Activated CD8-positive, alpha-beta memory T cell treated with anti-CD3 and anti-CD28 coated beads, Interleukin-2, amount 50 U/mL, for 1 hour (primary cell): ENCODE results near the gene NCMAP.

Experiments
- DNase-seq: peaks from one replicate; pipeline ENCODE4 v3.0.0-alpha.2; 2020; ENCODE audit errors: extremely low read depth

The NCMAP gene

GRCh38 chr1:24570265-24571125 lies 14.6 kb downstream of the NCMAP start:
- no peak for DNase-seq

DNA sequence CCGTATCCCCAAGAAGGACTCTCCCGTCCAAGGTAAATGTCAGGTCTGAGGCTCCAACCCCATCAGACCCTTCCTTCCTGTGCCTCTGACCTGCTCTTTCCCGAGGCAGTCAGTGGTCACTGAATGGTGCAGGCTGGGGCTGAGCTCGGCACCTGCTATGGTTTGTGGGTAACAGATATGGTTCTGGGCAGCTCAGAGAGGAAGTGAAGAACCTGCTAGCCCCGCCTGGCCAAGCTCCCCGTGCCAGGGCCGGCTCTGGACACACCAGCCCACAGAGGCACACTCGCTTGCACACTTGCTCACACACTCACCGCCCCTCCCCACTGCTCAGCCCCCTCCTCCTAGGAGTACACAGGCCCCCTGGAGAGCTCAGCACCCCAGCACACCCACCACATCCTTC lies 16.4 kb downstream of the NCMAP start:
- no peak for DNase-seq

- no peak for DNase-seq
These were observed 20.2 kb downstream of the NCMAP start for GRCh38 chr1:24575905-24576587.

DNA sequence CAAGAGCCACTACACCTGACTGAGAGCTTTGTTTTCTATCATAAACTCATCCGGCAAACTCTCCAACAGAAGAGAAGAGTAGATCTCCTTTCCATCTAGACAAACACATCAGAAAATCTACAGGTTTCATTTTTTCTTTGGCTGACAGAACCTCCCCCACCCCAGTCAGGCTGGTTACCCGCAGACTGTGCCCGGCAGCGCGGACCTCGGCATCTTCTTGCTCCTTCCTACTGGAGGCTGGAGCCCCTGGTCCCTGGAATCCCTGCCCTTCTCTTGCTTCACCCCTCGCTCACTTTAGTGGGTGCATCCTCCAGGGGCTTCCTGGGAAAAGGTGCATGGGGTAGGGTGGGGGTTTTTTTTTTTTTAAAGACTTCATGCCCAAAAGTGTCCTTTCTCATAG lies 23.0 kb downstream of the NCMAP start:
- DNase-seq: no peak

DNA sequence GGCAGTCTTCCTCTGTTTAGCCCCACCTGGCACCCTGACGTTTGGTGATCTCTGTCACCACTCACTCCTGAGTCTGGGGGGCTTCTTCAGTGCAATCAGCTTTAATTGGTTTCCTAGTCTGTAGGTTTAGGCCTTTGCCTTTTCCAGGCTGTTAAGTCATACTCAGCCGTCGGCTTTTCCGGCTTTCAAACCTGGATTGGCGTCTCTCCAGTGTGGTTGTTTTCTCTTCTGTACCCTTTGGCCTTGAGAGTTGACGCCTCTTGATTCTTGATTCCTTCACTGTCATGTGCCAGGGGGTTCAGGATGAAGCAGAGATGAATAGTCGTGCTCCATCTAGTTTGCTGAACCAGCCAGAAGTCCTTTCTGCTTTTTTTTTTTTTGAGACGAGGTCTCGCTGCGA lies 24.9 kb downstream of the NCMAP start:
- no peak for DNase-seq

GRCh38 chr1:24584171-24584647 lies 28.3 kb downstream of the NCMAP start:
- no peak for DNase-seq

DNA sequence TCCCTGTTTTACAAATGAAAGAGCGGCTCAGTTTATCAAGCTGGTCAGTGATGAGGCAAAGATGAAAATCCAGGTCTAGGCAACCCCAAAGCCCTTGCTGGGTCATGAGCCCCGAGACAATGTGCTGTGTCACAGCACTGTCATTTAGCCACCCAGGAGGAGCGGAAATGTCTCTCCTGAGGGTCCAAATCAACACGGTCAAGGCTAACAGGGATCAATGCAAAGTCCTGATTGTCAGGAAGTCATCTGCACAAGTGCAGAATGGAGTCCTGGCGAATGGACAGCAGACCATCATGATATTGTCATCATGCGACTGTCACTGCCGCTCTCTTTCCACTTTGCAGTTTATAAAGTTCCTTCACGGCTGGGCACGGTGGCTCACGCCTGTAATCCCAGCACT lies 30.2 kb downstream of the NCMAP start:
- no peak for DNase-seq

DNA sequence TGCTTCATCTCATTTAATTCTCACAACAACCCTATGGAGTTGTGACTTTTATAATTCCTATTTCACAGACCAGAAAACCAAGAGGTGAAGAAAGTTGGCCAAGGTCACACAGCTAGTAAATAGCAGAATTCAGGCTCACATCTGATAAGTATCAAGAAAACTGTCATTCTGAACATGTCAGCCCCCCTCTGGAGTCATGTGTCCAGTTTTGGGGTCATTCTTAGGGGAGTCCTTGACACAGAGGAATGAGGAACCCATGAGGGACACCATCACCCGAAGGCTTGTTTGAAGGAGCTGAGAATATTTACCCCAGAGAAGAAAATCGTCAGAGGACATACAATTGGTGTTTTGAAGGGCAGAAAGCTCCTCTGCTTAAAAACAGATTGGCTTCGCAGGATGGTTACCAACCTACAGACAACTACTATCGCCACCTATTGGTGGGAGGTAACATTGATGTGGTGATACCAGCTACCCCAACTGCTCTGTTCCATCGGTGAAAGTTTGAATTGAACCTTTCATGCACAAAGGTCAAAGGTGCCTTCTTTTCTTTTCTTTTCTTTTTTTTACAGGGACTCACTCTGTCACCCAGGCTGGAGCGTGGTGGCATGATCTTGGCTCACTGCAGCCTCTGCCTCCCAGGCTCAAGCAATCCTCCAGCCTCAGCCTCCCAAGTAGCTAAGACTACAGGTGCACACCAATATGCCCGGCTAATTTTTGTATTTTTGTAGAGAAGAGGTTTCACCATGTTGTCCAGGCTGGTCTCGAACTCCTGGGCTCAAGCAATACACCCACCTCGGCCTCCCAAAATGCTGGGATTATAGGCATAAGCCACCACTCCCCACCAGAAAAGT lies 31.3 kb downstream of the NCMAP start:
- DNase-seq: peak; percentile 37

DNA sequence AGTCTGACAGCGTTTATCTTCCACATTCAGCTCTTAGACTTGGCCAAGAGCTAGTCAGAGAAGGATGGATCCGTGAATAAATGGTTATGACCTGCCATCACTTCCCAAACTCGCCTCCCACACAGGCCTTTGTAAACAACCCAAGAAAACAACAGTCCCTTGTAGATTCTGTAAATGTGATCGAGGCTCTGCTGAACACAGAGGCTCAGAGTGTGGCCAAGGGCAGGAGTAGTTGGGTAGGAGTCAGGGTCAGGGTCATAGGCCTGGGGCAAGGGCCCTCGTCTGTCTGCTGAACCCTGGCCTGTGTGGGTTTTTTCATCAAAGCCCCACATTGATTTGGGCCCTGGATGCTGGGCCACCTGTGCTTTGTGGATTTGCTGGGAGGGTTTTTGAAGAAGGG lies 32.7 kb downstream of the NCMAP start:
- no peak for DNase-seq

DNA sequence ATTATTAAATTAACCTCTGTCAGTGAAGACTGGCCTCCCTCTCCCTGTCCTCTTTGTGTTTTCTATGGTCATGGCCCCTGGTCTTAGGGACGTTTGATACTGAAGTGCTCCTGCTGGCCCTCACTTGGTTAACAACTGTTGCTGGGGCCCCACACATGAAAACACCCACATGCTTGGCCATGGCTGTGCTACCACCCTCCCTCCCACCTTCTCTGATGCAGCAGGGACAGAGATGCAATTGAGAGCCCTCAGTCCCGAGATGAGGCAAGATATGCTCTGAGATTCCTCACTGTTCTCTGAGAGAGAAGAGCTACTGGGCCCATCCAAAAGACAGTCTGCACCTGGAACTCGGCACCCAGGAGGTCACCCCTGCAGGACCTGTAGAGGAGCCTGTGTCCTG lies 33.3 kb downstream of the NCMAP start:
- DNase-seq: no peak

- no peak for DNase-seq
These were observed 35.9 kb downstream of the NCMAP start for GRCh38 chr1:24591781-24592180.

DNA sequence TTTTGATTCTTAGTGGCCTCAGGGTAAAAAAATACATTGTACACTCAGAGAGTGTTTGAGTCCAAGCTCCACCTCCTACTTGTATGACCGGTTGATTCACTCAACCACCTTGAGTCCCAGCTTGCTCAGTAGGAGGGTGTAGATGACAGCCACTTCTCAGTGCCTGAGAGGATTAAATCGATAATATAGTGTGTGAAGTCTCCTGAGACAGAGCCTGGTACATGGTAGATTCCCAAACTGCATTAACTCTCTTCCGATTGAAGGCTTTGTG lies 38.4 kb downstream of the NCMAP start:
- DNase-seq: no peak

DNA sequence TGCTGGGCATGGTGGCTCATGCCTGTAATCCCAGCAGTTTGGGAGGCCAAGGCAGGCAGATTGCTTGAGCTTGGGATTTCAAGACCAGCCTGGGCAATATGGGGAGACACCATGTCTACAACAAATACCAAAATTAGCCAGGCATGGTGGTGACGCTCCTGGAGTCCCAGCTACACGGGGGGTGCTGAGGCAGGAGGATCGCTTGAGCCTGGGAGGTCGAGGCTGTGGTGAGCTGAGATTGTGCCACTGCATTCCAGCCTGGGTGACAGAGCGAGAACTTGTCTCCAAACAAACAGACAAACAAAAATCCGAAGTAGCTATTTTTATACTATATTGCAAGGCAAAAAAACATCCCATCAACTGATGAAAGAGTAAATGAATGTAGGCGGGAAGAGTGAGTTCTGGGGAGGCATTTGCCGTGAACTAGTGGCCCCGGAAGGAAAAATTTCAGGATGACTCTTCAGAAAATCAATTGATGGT lies 40.6 kb downstream of the NCMAP start:
- no peak for DNase-seq

- DNase-seq: no peak
These were observed 43.4 kb downstream of the NCMAP start for GRCh38 chr1:24599265-24599664.

GRCh38 chr1:24600551-24600950 lies 44.7 kb downstream of the NCMAP start:
- DNase-seq: no peak

DNA sequence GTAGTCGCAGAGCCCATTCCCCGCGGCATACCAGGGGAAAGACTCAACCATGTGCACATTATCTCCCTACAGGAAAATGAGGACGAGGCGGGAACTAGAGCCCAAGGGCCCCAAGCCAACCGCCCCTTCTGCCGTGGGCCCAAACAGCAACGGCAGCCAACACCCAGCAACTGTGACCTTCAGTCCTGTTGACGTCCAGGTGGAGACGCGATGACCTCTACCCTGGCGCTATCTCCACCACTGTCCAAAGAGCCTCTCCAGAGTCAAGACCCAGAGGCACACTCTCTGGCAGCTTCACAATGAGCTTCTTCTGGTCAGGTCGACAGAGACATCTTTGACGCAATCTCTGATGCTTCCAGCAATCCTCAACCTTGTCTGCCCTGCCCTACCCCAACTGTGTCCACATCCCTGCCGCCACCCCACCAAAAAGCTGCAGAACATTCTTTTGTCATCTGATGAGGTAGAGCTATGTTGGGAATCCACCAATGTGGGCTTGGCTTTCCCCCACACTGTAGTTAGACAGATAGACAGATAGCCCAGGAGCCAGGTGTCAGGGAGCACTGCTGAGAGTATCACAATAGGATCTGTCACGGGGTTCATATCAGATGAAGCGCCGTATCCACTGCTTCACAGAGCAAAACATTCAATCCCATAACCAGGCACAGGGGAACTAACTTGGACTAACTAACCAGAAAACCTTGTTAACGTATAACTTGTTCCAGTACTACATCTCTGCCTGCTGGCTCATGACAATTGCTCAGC lies 49.8 kb downstream of the NCMAP start:
- DNase-seq: no peak

- no peak for DNase-seq
These were observed 50.4 kb downstream of the NCMAP start for GRCh38 chr1:24606296-24606605.

DNA sequence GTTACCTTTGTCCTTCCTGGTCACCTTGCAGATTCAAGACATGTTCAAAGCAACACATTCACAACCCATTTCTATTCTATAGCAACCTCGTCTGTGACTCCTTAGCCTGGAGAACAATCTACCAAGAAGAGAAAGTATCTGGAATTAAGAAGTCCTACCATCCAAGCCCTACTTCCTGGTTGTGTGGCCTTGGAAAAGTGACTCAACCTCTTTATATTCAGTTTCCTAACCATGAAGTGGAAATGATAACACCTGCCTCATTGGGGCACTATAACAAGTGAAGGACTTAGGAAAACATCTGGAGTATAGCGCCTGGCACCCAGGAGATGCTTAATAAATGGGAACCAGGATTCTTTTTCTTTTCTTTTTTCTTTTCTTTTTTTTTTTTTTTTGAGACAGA lies 50.7 kb downstream of the NCMAP start:
- no peak for DNase-seq

GRCh38 chr1:24609949-24610517 lies 54.1 kb downstream of the NCMAP start:
- no peak for DNase-seq

- DNase-seq: no peak
These were observed 63.5 kb downstream of the NCMAP start for GRCh38 chr1:24619376-24619775.

DNA sequence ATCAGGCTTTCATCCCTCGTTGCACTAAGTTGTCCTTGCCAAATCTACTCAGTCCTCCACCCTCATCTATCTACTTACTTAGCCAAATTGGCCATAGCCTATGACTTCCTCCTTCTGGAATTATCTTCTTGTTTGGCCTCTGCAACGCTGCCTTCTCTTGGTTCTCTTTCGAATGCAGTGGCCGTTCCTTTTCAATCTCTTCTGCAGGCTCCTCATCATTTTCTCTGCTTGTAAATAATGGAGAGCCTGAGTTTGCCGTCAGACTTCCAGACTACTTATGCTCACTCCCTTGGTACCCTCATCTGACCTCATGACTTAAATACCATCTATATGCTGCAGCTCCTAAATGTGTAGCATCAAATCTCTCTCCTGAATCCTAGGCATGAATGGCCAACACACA lies 64.8 kb downstream of the NCMAP start:
- no peak for DNase-seq

DNA sequence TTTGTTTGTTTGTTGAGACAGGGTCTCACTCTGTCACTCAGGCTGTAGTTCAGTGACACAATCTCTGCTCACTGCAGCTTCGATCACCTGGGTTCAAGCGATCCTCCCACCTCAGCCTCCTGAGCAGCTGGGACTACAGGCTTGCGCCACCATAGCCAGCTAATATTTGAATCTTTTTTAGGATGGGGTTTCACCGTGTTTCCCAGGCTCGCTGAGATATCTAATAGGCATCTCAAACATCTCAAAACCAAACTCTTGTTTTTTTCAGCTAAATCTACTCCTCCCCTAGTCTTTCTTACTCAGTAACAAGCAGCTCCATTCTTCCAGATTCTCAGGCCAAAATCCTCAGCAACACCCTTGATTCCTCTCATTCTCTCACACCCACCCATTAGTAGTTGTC lies 65.2 kb downstream of the NCMAP start:
- no peak for DNase-seq
